Right lobe of liver (tissue), 6 donors: ENCODE results near the gene TBC1D5. TPM values are rescaled to one million over a fixed set of nuclear protein-coding genes. Genes with fewer than 3 reads are reported as not detected.
"Not testable (repeated sequence)": the region's sequence is repeated elsewhere in the genome, so short reads cannot be mapped to it uniquely, and the experiment has no call there.

Source experiments
- ATAC-seq, 4 donors: fragments of 200-7000 bp; cut with Tn5 transposase; one replicate each; pipeline ENCODE4 v1.9.1; 2020; ENCODE audit warnings: mild to moderate bottlenecking in 4 of 4, moderate library complexity in 4 of 4
- DNase-seq, 3 donors: peaks; one replicate each; pipeline ENCODE4 v3.0.0-alpha.2; 2020
- H3K27ac ChIP-seq, 3 donors: fragments of 200-600 bp; one replicate each; pipeline ENCODE4 v1.8.0; 2022
- H3K27me3 ChIP-seq, 2 donors: fragments of 200-600 bp; one replicate each; pipeline ENCODE4 v1.8.0; 2022
- H3K36me3 ChIP-seq, 4 donors: fragments of 200-600 bp; sonication (generic) in 1 of 4; one replicate each; pipeline versions ENCODE4 v1.5.1 to v1.8.0; 2017 to 2022; ENCODE audit warnings: control low read depth in 1 of 4
- H3K4me1 ChIP-seq, 4 donors: fragments of 200-600 bp; sonication (generic) in 1 of 4; one replicate each; pipeline versions ENCODE4 v1.5.1 to v1.8.0; 2017 to 2022; ENCODE audit warnings: control low read depth in 1 of 4
- H3K4me3 ChIP-seq, 3 donors: fragments of 200-600 bp; one replicate each; pipeline ENCODE4 v1.8.0; 2022
- H3K9me3 ChIP-seq, 4 donors: fragments of 200-600 bp; sonication (generic) in 1 of 4; one replicate each; pipeline versions ENCODE4 v1.5.1 to v1.8.0; 2017 to 2022; ENCODE audit warnings: control low read depth in 1 of 4
- POLR2A ChIP-seq: fragments of 450-650 bp; IDR thresholded peaks from one replicate; pipeline ENCODE4 v1.6.1; 2017; ENCODE audit warnings: antibody characterized with exemption, mild to moderate bottlenecking
- WGBS: methylation state at CpG from one replicate; pipeline ENCODE4 v1.1.6; 2018; ENCODE audit warnings: low coverage, low lambda C conversion rate; ENCODE audit not compliant: insufficient coverage; ENCODE audit errors: missing lambda C conversion rate; 5-methylcytosine and 5-hydroxymethylcytosine counted together
- intact Hi-C, 2 donors: fragments of 100-400 bp; cut with DNase I; formaldehyde crosslinking; loops; one replicate each; pipeline versions ENCODE4 v1.11.2 to v1.14.1; 2022
- total RNA-seq, 6 experiments: library from RNA; depleted of rRNA in 2 of 6; stranded (reverse); fragments of >200 nt in 2 of 6; fragmentation: NEBNext Ultra II Directional in 3 of 6; extraction: Animal tissue kit (Norgen Biotek cat#: 25700) in 3 of 6; gene quantifications; one replicate each; pipeline versions ENCODE4 v1.1.0 to v1.2.4, GENCODE V29; 2016 to 2023
- TF ChIP-seq, protein P1 (sequence below), 4 donors: fragments of 200-600 bp in 3 of 4; fragments of 450-650 bp in 1 of 4; IDR thresholded peaks; one replicate each; pipeline versions ENCODE4 v1.5.1 to v1.8.0; 2016 to 2022; ENCODE audit warnings: antibody characterized with exemption in 4 of 4, mild to moderate bottlenecking in 2 of 4
- donor health status: DM: no; HTN: yes; CAD: no.
- donor health status: DM: no; HTN: no; CAD: no.
- donor health status: DM: no; HTN: no; CAD: no.
- donor health status: DM: no; HTN: yes; CAD: no.
- donor health status: DM: no; HTN: yes; CAD: no.

The TBC1D5 gene
- total RNA-seq, 6 experiments from 2014 or later, result 21.5 to 33.4 (median 27.7) TPM

DNA sequence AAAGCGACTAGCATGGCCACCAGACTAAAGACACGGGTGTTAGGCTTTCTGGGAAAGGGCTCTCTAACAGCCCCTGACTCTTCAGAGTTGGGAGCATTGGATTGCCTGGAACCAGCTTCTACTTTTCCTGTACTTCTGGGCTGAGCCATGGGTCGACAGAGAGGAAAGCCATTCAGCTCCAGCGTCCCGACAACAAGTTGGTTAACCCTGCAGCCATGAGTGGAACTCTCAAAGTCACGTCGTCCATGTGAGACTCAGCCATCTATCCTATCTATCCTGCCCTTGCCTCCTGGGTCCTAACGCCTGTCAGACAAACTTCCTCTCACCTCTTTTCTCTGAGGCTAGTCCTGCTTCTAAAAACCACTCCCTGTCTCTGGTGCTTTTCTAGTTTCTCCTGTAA, 32.6 kb upstream of the TBC1D5 start:
- intact Hi-C loops, result no loop called here
- H3K9me3 ChIP-seq, result no peaks in the 10 kb centered on the region
- WGBS, result 49% methylated on average over 4 of the region's 8 CpGs
- H3K27ac ChIP-seq, result no peak overlapping the region
- DNase-seq (no peak), ATAC-seq (no peak)
- H3K4me1 ChIP-seq, result peaks cover 0 to 6% (median 0%) of the 10 kb centered on the region in 4 donors
- H3K27me3 ChIP-seq, result no peaks in the 10 kb centered on the region
- no peak overlapping the region for H3K4me3 ChIP-seq
- H3K36me3 ChIP-seq, result no peaks in the 10 kb centered on the region
- TF ChIP-seq, protein P1, sequence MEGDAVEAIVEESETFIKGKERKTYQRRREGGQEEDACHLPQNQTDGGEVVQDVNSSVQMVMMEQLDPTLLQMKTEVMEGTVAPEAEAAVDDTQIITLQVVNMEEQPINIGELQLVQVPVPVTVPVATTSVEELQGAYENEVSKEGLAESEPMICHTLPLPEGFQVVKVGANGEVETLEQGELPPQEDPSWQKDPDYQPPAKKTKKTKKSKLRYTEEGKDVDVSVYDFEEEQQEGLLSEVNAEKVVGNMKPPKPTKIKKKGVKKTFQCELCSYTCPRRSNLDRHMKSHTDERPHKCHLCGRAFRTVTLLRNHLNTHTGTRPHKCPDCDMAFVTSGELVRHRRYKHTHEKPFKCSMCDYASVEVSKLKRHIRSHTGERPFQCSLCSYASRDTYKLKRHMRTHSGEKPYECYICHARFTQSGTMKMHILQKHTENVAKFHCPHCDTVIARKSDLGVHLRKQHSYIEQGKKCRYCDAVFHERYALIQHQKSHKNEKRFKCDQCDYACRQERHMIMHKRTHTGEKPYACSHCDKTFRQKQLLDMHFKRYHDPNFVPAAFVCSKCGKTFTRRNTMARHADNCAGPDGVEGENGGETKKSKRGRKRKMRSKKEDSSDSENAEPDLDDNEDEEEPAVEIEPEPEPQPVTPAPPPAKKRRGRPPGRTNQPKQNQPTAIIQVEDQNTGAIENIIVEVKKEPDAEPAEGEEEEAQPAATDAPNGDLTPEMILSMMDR (IDR thresholded peaks at IDR 0.05), result no peak
- no peak for TF ChIP-seq POLR2A

DNA sequence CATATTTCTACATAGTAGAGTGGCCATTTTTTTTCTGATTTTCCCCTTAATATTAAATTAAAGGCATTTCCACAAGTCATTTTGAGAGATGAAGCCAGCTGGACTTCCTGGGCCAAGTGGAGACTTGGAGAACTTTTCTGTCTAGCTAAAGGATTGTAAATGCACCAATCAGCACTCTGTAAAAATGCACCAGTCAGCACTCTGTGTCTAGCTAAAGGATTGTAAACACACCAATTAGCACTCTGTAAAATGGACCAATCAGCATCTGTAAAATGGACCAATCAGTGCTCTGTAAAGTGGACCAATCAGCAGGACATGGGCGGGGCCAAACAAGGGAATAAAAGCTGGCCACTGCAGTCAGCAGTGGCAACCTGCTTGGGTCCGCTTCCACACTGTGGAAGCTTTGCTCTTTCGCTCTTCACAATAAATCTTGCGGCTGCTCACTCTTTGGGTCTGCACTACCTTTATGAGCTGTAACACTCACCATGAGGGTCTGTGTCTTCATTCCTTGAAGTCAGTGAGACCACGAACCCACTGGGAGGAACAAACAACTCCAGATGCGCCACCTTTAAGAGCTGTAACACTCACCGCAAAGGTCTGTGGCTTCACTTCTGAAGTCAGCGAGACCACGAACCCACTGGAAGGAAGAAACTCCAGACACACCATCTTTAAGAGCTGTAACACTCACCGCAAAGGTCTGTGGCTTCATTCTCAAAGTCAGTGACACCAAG, 31.9 kb upstream of the TBC1D5 start:
- DNase-seq, H3K27me3 ChIP-seq, H3K27ac ChIP-seq, H3K4me1 ChIP-seq, H3K4me3 ChIP-seq, intact Hi-C loops, H3K36me3 ChIP-seq, ATAC-seq, H3K9me3 ChIP-seq: not testable (repeated sequence)
- WGBS, result 77% methylated on average over 8 of the region's 10 CpGs

DNA sequence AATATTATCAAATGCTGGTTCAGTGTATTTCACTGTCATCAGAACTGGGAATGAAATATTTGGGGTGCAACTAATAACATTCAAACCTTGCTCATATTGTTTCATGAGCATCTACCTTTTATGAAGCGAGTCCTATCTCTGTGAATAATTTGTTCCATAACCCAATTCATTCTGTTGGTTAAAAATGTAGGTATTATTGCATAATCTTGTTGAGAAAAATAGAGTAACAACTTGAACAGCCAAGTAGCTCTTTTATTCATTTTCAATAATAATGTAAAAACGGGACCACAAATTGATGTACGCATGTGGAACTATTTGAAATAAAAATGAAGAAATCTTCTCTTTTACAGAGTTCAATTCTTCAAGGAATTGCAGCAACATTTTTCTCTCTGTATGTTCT, 30.1 kb upstream of the TBC1D5 start:
- ATAC-seq (no peak), DNase-seq (no peak)
- 82% methylated on average over 3 of the region's 3 CpGs for WGBS
- H3K9me3 ChIP-seq, result no peaks in the 10 kb centered on the region
- H3K36me3 ChIP-seq, result no peaks in the 10 kb centered on the region
- no peaks in the 10 kb centered on the region for H3K27me3 ChIP-seq
- no peaks in the 10 kb centered on the region for H3K4me1 ChIP-seq
- no peak for TF ChIP-seq POLR2A
- TF ChIP-seq, protein P1 (IDR thresholded peaks at IDR 0.05), result no peak
- no peak overlapping the region for H3K27ac ChIP-seq
- H3K4me3 ChIP-seq, result no peak overlapping the region
- intact Hi-C loops, result no loop called here

DNA sequence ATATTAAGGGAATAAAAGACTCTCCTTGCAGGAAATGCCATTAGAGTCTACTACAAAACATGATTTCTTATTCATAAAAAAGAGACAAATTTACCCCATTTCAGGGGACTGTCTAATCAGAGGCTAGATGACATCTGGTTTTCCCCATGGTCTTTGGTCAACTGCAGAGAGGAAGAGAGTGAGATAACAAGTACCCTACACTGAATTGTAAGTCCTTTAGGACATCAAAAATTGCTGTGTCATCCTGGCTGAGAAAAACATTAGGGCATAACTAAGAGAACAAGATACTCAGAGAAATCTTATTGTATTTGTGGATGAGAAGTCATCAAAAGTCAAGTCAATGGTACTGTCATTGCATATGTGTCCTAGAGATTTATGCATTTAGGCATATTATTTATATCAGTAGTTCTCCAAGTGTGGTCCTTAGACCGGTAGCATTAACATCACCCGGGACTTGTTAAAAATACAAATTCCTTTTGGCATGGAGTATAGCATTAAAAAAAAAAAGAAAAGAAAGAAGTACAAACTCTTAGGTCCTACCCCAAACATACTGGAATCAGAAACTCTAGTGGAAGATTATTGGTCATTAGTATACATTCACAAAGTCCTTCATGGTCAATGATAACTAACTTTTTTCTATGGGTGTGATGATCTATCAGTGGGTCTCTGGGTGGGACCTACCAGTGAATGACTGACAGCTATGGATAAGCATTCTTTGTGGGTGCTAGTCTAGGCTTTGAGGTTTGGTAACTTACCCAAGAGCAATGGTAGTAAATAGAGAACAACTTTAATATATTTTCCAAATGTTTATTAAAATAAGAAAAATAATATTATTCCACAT, 29.0 kb upstream of the TBC1D5 start:
- intact Hi-C loops, result no loop called here
- no peaks in the 10 kb centered on the region for H3K27me3 ChIP-seq
- no peak overlapping the region for H3K4me3 ChIP-seq
- 81% methylated on average over 2 of the region's 2 CpGs for WGBS
- ATAC-seq (no peak), DNase-seq (no peak)
- H3K9me3 ChIP-seq, result no peaks in the 10 kb centered on the region
- no peaks in the 10 kb centered on the region for H3K4me1 ChIP-seq
- no peak overlapping the region for H3K27ac ChIP-seq
- no peaks in the 10 kb centered on the region for H3K36me3 ChIP-seq
- TF ChIP-seq, protein P1 (IDR thresholded peaks at IDR 0.05), result no peak
- no peak for TF ChIP-seq POLR2A

DNA sequence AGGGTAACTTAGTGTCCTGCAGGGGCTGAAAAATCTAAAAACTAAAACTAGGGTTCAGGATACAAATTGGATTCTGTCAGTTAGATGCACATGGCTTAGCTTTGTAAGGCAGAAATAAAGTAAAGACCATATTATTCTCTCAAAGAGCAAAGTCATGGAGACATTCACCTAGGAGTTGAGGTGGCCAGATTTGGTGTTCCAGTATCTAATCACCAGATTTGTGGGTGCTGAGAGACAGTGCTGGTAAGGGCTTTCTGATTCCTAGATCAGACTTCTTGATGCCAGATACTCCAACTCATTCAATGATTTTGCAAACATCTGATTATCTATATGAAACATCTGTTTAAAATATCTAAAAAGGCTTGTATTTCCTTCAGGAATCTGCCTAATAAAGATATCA, 28.3 kb upstream of the TBC1D5 start:
- ATAC-seq (no peak), DNase-seq (no peak)
- Histone ChIP-seq H3K27me3 (no peaks in the 10 kb centered on the region), H3K36me3 (no peaks in the 10 kb centered on the region), H3K4me3 (no peak overlapping the region), H3K27ac (no peak overlapping the region), H3K9me3 (no peaks in the 10 kb centered on the region), H3K4me1 (no peaks in the 10 kb centered on the region)
- intact Hi-C loops, result no loop called here
- TF ChIP-seq, protein P1 (IDR thresholded peaks at IDR 0.05), result no peak
- no peak for TF ChIP-seq POLR2A
